ENCODE data around the gene RABGAP1L.

Gene RABGAP1L

DNA sequence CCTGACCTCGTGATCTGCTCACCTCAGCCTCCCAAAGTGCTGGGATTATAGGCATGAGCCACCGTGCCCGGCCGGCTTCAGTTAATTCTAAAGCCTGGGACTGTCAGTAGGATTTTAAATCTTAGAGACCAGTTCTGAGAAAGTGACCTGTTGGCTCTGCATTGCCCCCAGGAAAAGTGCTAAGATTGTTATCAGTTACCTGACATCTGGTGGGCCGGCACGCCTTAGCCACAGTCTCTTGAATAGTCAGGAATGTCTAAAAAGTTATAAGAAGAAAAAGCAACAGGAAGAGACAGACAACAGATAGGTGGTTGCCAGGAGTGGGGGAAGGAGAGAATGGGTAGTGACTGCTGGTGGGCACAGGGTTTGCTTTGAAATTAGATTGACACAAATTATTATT lies 35.1 kb downstream of the RABGAP1L start:
- FAIRE-seq (no peak), DNase-seq (ENCODE audit: insufficient read length, low spot score) (no peak)
- TF ChIP-seq TAF1 (IDR thresholded peaks at IDR 0.05; ENCODE audit: low read depth, low read length) (no peak), POLR2AphosphoS5 (IDR thresholded peaks at IDR 0.05; ENCODE audit: low read depth, low read length) (no peak), POU2F2 (IDR thresholded peaks at IDR 0.05; ENCODE audit: low read depth, low read length) (no peak), PAX5 (IDR thresholded peaks at IDR 0.05; ENCODE audit: insufficient read depth, low read length, severe bottlenecking) (no peak), POLR2A (IDR thresholded peaks at IDR 0.05; ENCODE audit: low read depth, low read length) (no peak)

DNA sequence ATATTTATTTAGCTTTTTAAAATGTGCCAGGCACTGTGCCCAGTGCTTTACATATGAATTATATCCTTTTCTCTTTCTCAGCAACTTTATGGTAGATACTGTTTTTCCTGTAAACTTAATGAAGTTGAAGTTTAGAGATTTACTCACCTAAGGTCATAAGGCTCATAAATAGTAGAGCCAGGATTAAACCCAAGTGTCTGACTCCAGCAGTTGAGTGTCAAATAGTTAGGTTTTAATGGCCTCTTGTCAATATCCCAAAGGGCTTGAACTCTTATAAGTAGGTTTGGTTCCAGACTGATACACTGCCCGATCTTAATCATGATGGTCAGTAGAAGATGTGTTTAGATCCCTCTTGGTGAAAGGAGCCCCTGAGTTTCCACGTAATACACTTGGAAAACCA lies 37.8 kb downstream of the RABGAP1L start:
- no peak for TF ChIP-seq POLR2A (IDR thresholded peaks at IDR 0.05; ENCODE audit: low read depth, low read length)
- TF ChIP-seq POLR2AphosphoS5 (IDR thresholded peaks at IDR 0.05; ENCODE audit: low read depth, low read length), result no peak
- no peak for TF ChIP-seq SPI1 (IDR thresholded peaks at IDR 0.05; ENCODE audit: low read depth, low read length)
- no peak for TF ChIP-seq TAF1 (IDR thresholded peaks at IDR 0.05; ENCODE audit: low read depth, low read length)
- TF ChIP-seq PAX5 (IDR thresholded peaks at IDR 0.05; ENCODE audit: insufficient read depth, low read length, severe bottlenecking), result no peak
- TF ChIP-seq POU2F2 (IDR thresholded peaks at IDR 0.05; ENCODE audit: low read depth, low read length), result no peak
- no peak for FAIRE-seq

DNA sequence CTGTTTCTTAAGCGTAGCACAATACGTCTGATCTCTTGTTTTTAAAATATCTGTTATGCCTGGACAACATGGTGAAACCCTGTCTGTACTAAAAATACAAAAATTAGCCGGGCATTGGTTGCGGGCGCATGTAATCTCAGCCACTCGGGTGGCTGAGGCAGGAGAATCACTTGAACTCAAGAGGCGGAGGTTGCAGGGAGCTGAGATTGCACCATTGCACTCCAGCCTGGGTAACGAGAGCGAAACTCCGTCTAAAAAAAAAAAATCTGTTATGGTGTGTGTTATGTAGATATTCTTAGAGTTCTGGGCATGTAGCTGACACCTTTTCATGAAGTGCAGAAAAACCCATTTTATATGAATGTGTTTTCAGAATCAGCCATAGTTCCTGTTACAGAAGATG lies 38.2 kb downstream of the RABGAP1L start:
- FAIRE-seq (no peak), DNase-seq (ENCODE audit: insufficient read length, low spot score) (no peak)
- TF ChIP-seq TAF1 (IDR thresholded peaks at IDR 0.05; ENCODE audit: low read depth, low read length) (no peak), POLR2A (IDR thresholded peaks at IDR 0.05; ENCODE audit: low read depth, low read length) (no peak), POU2F2 (IDR thresholded peaks at IDR 0.05; ENCODE audit: low read depth, low read length) (no peak), PAX5 (IDR thresholded peaks at IDR 0.05; ENCODE audit: insufficient read depth, low read length, severe bottlenecking) (no peak), SPI1 (IDR thresholded peaks at IDR 0.05; ENCODE audit: low read depth, low read length) (no peak), POLR2AphosphoS5 (IDR thresholded peaks at IDR 0.05; ENCODE audit: low read depth, low read length) (no peak)

More for the DNA sequence above, 37.8 kb downstream of the RABGAP1L start:
- DNase-seq (ENCODE audit: insufficient read length, low spot score), result no peak

DNA sequence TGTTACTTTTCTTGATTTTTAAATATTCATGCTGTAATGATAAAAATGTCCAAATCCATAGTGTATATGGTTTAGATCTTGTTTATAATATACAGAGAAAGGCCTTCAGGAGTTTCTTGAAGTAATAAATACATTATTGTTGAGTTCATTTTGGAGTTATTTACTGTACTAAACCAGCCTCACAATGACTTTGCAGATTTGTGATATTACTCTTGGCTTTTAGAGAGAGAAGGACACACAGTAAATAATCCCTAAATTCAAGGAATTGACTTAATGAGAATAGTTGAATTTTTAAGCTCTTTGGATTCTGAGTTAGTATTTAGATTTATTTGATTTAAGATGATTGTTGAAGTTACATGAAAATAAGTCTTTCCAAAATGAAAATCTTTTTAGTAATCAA lies 38.9 kb downstream of the RABGAP1L start:
- DNase-seq (ENCODE audit: insufficient read length, low spot score) (no peak), FAIRE-seq (no peak)
- TF ChIP-seq POLR2AphosphoS5 (IDR thresholded peaks at IDR 0.05; ENCODE audit: low read depth, low read length), result no peak
- no peak for TF ChIP-seq SPI1 (IDR thresholded peaks at IDR 0.05; ENCODE audit: low read depth, low read length)
- no peak for TF ChIP-seq TAF1 (IDR thresholded peaks at IDR 0.05; ENCODE audit: low read depth, low read length)
- no peak for TF ChIP-seq PAX5 (IDR thresholded peaks at IDR 0.05; ENCODE audit: insufficient read depth, low read length, severe bottlenecking)
- TF ChIP-seq POLR2A (IDR thresholded peaks at IDR 0.05; ENCODE audit: low read depth, low read length), result no peak

DNA sequence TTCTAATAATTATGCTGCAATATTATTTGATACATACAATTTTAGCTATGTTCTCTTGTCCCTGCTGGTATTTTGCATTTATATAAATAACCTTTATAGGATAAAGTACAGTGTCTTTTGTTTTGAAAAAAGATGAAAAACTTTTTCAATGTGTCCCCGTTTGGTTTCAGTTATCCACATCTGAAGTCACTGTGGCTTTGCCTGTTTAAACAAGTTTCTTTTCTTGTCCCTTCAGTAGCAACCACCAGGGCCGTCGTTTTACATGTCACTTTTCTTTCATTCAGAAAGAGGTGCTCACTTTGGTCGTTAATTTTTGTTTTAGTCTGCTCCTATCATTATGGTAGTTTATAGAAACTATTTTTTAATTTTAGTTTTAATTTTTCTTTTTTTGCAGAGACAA lies 41.4 kb downstream of the RABGAP1L start:
- DNase-seq (ENCODE audit: insufficient read length, low spot score), result no peak
- TF ChIP-seq PAX5 (IDR thresholded peaks at IDR 0.05; ENCODE audit: insufficient read depth, low read length, severe bottlenecking) (no peak), TAF1 (IDR thresholded peaks at IDR 0.05; ENCODE audit: low read depth, low read length) (no peak), SPI1 (IDR thresholded peaks at IDR 0.05; ENCODE audit: low read depth, low read length) (no peak), POLR2A (IDR thresholded peaks at IDR 0.05; ENCODE audit: low read depth, low read length) (no peak), POU2F2 (IDR thresholded peaks at IDR 0.05; ENCODE audit: low read depth, low read length) (no peak), POLR2AphosphoS5 (IDR thresholded peaks at IDR 0.05; ENCODE audit: low read depth, low read length) (no peak)
- no peak for FAIRE-seq

DNA sequence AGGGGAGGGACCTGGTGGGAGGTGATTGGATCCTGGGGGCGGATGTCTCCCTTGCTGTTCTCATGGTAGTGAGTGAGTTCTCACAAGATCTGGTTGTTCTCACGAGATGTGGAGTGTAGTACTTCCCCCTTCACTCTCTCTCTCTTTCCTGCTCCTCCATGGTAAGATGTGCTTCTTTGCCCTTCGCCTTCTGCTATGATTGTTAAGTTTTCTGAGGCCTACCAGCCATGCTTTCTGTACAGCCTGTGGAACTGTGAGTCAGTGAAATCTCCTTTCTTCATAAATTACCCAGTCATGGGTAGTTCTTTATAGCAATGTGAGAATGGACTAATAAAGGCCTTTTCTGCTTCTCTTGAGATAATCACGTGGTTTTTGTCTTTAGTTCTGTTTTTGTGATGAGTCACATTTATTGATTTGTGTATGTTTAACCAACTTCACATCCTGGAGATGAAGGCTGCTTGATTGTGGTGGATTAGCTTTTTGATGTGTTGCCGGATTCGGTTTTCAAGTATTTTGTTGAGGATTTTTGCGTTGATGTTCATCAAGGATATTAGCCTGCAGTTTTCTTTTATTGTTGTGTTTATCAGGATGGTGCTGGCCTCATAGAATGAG lies 45.5 kb downstream of the RABGAP1L start:
- no peak; the same call in 1 of the 2 replicates for TF ChIP-seq POLR2A (IDR thresholded peaks at IDR 0.05; ENCODE audit: low read depth, low read length)
- TF ChIP-seq PAX5 (IDR thresholded peaks at IDR 0.05; ENCODE audit: insufficient read depth, low read length, severe bottlenecking), result no peak
- no peak for TF ChIP-seq TAF1 (IDR thresholded peaks at IDR 0.05; ENCODE audit: low read depth, low read length)
- no peak for TF ChIP-seq SPI1 (IDR thresholded peaks at IDR 0.05; ENCODE audit: low read depth, low read length)
- TF ChIP-seq POU2F2 (IDR thresholded peaks at IDR 0.05; ENCODE audit: low read depth, low read length), result no peak
- no peak for TF ChIP-seq POLR2AphosphoS5 (IDR thresholded peaks at IDR 0.05; ENCODE audit: low read depth, low read length)
- FAIRE-seq (peak; percentile 71), DNase-seq (ENCODE audit: insufficient read length, low spot score) (no peak)

DNA sequence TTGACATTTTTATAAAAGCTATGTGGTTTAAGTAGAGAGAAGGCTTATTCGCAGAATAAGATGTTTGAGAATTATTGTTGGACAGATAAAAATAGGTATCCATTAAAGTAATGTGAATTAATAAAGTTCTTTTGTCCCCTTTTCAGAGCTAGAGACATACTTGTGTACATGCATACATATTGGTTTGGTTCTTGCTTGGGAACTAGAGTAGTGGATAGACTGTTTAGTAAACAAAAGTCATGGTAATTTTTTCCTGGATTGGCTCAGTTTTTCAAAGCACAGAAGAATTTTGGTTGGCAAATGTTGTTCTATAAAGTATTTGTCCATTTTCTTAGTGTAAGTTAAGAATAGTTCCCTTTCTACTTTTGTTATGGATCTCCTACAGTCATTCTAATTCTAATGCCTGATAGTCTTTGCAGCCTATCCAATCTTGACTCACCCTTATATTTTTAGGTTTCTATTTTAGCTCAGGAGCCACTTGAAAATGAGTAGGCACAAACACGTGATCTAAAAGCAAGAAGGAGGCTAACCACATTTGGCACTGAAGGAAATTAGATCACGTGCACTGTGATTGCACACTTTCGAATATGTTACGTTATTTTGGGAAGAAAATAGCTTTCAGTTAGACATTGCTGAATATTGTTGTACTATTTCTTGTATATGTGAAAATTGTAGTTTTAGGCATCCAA lies 47.0 kb downstream of the RABGAP1L start:
- no peak for FAIRE-seq
- no peak for TF ChIP-seq POLR2AphosphoS5 (IDR thresholded peaks at IDR 0.05; ENCODE audit: low read depth, low read length)
- TF ChIP-seq TAF1 (IDR thresholded peaks at IDR 0.05; ENCODE audit: low read depth, low read length), result no peak
- TF ChIP-seq POU2F2 (IDR thresholded peaks at IDR 0.05; ENCODE audit: low read depth, low read length), result no peak
- no peak for TF ChIP-seq SPI1 (IDR thresholded peaks at IDR 0.05; ENCODE audit: low read depth, low read length)
- TF ChIP-seq POLR2A (IDR thresholded peaks at IDR 0.05; ENCODE audit: low read depth, low read length), result no peak
- TF ChIP-seq PAX5 (IDR thresholded peaks at IDR 0.05; ENCODE audit: insufficient read depth, low read length, severe bottlenecking), result no peak

DNA sequence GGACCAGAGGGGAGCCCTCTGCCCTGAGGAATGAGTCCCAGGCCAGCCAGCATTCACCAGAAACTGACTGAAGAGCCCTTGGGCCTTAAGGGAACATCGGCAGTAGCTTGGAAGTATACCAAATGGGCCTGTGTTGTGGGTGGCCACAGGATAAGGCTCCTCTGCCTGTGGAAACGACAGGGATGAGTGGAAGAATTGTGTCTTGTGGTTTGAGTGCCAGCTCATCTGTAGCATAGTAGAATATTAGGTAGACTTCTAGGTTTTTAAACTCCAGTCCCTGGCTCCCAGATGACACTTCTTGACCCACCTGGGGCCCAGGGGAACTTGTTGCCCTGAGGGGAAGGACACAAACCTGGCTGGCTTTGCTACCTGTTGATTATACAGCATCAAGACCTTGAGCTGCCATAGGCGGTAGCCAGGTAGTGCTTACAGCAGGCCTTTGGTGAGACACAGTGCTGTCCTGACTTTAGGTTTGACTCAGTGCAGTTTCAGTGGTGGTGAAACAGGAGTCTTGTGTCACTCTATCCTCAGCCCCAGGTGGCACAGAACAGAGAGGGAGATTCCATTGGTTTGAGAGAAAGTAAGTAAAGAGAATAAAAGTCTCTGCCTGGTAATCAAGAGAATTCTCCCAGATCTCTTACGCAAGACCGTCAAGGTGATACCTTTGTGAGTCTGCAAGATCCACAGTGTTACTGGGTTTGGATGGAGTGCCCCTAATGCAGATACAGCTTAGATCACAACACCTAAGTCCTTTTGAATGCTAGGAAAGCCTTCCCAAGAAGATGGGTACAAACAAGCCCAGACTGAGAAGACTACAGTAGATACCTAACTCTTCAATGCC lies 50.2 kb downstream of the RABGAP1L start:
- TF ChIP-seq POLR2AphosphoS5 (IDR thresholded peaks at IDR 0.05; ENCODE audit: low read depth, low read length), result no peak
- no peak for TF ChIP-seq POLR2A (IDR thresholded peaks at IDR 0.05; ENCODE audit: low read depth, low read length)
- no peak for TF ChIP-seq POU2F2 (IDR thresholded peaks at IDR 0.05; ENCODE audit: low read depth, low read length)
- no peak for TF ChIP-seq TAF1 (IDR thresholded peaks at IDR 0.05; ENCODE audit: low read depth, low read length)
- no peak for TF ChIP-seq PAX5 (IDR thresholded peaks at IDR 0.05; ENCODE audit: insufficient read depth, low read length, severe bottlenecking)
- TF ChIP-seq SPI1 (IDR thresholded peaks at IDR 0.05; ENCODE audit: low read depth, low read length), result no peak
- DNase-seq (ENCODE audit: insufficient read length, low spot score) (no peak), FAIRE-seq (peak; percentile 88)

More for the DNA sequence above, 47.0 kb downstream of the RABGAP1L start:
- DNase-seq (ENCODE audit: insufficient read length, low spot score), result no peak

DNA sequence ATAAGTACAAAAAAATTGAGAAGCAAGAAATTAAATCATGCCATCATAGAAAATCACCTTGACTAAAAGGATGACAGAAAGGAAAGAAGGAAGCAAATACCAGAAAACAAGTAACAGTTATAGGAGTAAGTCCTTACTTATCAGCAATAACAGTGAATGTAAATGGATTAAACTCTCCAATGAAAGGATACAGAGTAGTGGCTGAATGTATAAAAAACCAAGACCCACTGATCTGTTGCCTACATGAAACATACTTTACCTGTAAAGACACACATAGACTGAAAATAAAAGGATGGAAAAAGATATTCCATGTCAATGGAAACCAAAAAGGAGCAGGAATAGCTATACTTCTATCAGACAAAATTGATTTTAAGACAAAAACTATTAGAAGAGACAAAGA lies 52.2 kb downstream of the RABGAP1L start:
- TF ChIP-seq TAF1 (IDR thresholded peaks at IDR 0.05; ENCODE audit: low read depth, low read length) (no peak), POU2F2 (IDR thresholded peaks at IDR 0.05; ENCODE audit: low read depth, low read length) (no peak), PAX5 (IDR thresholded peaks at IDR 0.05; ENCODE audit: insufficient read depth, low read length, severe bottlenecking) (no peak), SPI1 (IDR thresholded peaks at IDR 0.05; ENCODE audit: low read depth, low read length) (no peak), POLR2AphosphoS5 (IDR thresholded peaks at IDR 0.05; ENCODE audit: low read depth, low read length) (no peak), POLR2A (IDR thresholded peaks at IDR 0.05; ENCODE audit: low read depth, low read length) (no peak)
- FAIRE-seq, result no peak

More for the DNA sequence above, 52.2 kb downstream of the RABGAP1L start:
- DNase-seq (ENCODE audit: insufficient read length, low spot score), result no peak
